Colon (tissue), 2 donors: Measurements from ENCODE around the gene CTAGE4.
A peak's percentile ranks its signal among the peaks of the same experiment; 100 is the strongest.
"Not testable (repeated sequence)": the region's sequence is repeated elsewhere in the genome, so short reads cannot be mapped to it uniquely, and the experiment has no call there.

Experiments
- FAIRE-seq: peaks from 2 replicates; lab custom pipeline; 2012; peaks lifted over from hg19 to GRCh38; lab: Jason Lieb, UNC
- donor health status: control.
- donor health status: control.

Gene CTAGE4

DNA sequence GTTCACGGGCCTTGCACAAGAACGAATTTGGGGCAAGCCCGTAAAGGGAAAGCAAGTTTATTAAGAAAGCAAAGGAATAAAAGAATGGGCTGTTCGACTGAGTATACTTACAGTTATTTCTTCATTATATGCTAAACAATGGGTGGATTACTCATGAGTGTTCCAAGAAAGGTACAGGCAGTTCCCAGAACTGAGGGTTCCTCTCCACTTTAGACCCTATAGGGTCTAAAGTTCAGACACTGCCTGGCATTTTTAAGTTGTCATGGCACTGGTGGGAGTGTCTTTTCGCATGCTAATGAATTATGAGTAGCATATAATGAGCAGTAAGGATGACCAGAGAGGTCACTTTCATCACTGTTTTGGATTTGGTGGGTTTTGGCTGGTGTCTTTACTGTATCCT lies 22.0 kb downstream of the CTAGE4 start:
- not testable (repeated sequence) for FAIRE-seq

- FAIRE-seq = not testable (repeated sequence)
Measured at GRCh38 chr7:144217200-144217599, 33.9 kb downstream of the CTAGE4 start.

DNA sequence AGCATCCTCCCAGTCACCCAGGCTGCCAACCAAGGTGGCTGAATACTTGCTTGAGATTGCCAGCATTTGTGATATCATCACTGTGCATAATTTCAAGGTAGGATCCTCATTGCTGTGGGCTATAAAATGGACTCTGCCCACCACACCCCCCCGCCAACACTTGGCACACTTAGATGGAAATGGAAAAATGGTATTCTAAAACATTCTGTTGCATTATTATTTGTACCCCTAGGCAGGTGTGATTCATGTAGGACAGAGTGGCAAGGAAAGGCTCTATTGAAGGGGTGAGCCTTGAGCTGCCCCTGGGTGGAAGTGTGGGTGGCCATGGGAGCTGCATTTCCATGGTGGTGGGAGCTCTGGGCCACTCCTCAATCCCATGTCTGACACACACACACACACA lies 35.3 kb downstream of the CTAGE4 start:
- FAIRE-seq = not testable (repeated sequence)

DNA sequence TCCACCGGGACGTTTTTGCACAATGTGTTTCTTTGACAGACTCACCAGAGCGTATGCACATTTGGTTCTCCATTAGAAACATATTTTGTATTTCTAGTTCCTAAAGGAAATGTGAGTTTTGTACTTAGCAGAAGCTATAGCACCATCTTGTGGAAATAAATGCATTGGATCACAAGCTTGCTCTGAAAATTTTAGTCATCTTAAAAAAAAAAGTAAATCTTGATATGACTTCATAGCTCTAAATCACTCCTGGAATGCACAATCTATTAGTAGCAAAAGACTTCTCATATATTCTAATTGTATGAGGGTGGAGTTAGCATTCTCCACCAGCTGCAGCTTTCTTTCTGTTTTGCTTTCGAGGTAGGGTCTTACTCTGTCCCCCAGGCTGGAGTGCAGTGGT lies 35.9 kb downstream of the CTAGE4 start:
- not testable (repeated sequence) for FAIRE-seq

DNA sequence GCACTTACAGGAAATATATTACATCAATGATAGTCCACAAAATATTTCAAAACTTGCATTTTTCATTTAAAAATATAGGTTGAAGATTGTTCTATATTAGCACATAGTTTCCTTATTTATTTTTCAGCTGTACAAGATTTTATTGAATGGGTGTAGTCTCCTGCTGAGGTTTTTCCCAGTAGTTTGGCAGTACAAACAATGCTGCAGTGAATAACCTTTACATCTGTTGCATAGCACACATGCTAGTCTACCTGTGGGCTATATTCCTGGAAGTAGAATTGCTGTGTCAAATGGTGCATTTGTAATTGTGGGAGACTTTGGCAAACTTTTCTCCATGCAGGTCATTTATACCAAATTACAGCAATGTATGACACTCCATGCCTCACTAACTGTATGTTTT lies 37.3 kb downstream of the CTAGE4 start:
- FAIRE-seq = peak; percentile 86

GRCh38 chr7:144223675-144224074 lies 40.4 kb downstream of the CTAGE4 start:
- not testable (repeated sequence) for FAIRE-seq

DNA sequence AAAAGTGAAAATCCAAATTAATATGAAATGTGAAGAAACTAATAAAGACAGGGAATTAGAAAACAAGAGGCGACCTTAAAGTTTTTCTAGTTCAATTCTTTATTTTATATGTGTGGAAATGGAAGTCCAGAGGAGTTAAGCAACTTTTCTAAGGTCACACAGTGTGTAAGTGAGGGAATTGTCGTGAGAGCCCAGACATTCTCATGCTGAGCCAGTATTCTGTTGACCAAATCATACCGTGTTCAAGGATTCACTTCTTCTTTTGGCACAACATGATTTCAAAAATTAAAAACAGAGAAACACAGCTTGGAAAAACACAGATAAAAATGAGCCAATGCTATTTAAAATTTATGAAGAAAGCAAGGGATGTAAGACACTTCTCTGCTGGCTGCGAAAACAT lies 43.6 kb downstream of the CTAGE4 start:
- not testable (repeated sequence) for FAIRE-seq

- not testable (repeated sequence) for FAIRE-seq
Measured at GRCh38 chr7:144228810-144229209, 45.5 kb downstream of the CTAGE4 start.

DNA sequence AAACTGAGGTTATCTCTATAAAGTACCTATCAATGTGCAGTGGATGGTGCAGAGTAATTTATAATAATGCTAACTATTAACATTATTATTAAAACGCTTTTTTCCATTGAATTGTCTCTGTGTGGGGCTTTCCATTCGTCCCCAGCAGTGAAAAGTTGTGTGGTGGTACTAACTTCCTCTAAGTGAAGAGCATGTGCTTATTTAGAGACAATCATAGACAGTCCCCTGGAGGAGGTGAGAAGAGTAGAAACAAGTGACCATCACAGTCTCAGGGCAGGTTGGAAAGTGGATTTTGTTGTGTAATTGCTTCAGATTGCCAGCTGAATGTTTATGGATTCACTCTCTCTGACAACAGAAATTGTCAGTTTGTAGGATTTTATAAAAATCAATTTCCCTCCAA lies 47.8 kb downstream of the CTAGE4 start:
- FAIRE-seq = not testable (repeated sequence)

DNA sequence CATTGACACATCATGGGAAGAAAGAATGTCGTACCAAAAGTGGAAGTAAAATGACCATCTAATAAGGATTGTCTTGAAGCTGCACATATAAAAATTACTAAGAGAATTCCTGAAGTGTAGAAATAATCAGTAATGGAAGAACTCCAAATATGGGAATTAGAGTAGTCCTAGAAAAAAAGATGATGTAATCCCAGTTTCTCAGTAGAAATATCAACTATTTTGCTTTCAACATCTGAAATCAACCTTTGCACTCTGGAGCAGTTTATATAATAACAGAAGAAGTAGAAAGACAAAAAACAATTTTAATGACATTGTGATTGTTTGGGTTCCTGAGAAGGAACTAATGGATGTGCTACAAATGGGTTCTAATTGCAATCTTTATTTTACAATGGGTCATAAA lies 49.8 kb downstream of the CTAGE4 start:
- not testable (repeated sequence) for FAIRE-seq
